Subcutaneous adipose tissue (tissue), 4 donors: Measurements from ENCODE around the gene SLC35C1. TPM values are rescaled to one million over a fixed set of nuclear protein-coding genes. Genes with fewer than 3 reads are reported as not detected.

Experiments used
- total RNA-seq, 4 donors: library from RNA; depleted of rRNA; stranded (reverse); fragments of >200 nt; gene quantifications; one replicate each; pipeline ENCODE4 v1.1.0, GENCODE V29; 2016
- TF ChIP-seq, protein P1 (sequence below): fragments of 450-650 bp; IDR thresholded peaks from one replicate; pipeline ENCODE4 v1.5.1; 2016; ENCODE audit warnings: low read depth, mild to moderate bottlenecking, control low read depth, antibody characterized with exemption, moderate library complexity

SLC35C1 gene
- total RNA-seq, 4 donors from 2014 or later = 49.5 to 96.7 (median 66.2) TPM

DNA sequence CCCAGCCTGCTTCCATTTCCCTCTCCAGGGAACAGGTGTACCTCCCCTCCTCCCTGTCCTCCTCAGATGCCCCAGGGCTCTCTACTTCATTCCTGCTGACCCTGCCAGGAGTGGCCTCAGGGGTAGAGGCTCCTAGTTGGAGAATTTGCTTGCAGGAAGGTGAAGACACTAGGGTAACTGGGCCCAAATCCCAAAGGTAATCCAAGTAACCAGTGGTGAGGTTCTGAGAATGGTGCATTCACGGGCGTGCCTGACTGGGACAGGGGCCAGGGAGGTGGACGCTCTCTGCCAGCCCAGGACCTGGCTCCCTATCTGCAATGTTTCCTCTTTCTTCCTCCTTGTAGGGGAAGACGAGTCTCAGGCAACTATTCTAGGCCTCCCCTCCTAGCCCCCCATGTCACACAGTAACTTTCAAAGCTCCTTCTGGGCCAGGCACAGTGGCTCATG lies 2.9 kb downstream of the SLC35C1 start:
- TF ChIP-seq, protein P1, sequence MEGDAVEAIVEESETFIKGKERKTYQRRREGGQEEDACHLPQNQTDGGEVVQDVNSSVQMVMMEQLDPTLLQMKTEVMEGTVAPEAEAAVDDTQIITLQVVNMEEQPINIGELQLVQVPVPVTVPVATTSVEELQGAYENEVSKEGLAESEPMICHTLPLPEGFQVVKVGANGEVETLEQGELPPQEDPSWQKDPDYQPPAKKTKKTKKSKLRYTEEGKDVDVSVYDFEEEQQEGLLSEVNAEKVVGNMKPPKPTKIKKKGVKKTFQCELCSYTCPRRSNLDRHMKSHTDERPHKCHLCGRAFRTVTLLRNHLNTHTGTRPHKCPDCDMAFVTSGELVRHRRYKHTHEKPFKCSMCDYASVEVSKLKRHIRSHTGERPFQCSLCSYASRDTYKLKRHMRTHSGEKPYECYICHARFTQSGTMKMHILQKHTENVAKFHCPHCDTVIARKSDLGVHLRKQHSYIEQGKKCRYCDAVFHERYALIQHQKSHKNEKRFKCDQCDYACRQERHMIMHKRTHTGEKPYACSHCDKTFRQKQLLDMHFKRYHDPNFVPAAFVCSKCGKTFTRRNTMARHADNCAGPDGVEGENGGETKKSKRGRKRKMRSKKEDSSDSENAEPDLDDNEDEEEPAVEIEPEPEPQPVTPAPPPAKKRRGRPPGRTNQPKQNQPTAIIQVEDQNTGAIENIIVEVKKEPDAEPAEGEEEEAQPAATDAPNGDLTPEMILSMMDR = no peak

DNA sequence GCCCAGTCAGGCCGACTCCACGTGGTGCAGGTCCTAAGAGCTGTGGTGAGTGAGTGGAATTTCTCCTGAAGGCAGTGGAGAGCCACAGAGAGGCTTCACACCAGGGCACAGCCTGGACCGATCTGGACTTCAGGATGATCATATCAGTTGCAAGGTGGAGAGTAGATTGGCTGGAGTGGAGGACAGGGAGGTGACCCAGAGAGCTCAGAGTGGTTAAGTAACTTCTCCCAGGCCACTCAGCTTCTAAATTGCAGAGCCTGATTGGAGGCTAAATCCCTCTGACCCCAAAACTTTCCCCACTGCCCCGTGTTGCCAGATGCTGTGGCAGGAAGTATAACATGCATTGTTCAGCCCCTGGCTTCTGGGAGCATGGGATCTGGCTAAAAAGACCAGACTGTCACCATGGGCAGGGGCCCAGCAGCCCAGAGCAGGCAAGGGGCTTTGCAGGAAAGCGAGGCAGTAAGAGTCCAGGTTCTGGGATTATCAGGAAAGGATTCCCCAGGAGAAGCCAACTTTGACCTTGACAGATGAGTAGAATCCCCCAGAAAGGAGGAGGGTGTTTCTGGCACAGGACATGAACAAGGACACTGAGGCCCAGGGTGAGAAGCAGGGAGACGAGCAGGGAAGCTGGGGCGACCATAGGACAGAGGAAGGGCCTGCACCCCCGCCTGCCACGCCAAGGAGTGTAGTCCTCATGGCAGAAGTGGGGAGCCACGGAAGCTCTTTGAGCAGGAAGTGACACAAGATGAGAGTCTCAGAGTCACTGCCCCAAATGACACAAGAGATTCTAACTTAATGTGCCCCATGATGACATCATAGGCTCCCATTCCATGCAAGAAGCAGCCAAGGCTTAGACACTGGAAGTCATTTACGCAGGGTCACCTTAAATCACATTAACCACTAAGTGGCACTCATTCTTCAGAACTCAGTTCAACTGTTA lies 4.8 kb downstream of the SLC35C1 start:
- TF ChIP-seq, protein P1 = no peak

DNA sequence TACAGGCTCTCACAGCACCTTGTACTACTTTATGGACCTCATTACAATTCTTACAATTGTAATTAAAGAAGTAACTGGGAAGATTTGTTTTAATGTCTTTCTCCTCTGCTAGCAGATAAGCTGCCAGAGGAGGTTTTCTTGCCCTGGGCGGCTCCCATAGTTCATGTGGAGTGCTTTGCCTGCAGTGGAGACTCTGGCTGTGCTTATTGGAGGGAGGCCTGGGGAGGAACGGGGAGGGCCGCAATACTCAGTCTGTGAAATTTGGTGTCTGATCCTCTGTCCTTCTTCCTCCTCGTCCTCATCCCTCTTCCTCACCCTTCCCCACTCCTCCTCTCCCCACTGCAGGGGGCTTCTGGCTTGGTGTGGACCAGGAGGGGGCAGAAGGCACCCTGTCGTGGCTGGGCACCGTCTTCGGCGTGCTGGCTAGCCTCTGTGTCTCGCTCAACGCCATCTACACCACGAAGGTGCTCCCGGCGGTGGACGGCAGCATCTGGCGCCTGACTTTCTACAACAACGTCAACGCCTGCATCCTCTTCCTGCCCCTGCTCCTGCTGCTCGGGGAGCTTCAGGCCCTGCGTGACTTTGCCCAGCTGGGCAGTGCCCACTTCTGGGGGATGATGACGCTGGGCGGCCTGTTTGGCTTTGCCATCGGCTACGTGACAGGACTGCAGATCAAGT lies 5.6 kb downstream of the SLC35C1 start:
- TF ChIP-seq, protein P1 = no peak

DNA sequence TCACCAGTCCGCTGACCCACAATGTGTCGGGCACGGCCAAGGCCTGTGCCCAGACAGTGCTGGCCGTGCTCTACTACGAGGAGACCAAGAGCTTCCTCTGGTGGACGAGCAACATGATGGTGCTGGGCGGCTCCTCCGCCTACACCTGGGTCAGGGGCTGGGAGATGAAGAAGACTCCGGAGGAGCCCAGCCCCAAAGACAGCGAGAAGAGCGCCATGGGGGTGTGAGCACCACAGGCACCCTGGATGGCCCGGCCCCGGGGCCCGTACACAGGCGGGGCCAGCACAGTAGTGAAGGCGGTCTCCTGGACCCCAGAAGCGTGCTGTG lies 6.1 kb downstream of the SLC35C1 start:
- TF ChIP-seq, protein P1 = no peak

DNA sequence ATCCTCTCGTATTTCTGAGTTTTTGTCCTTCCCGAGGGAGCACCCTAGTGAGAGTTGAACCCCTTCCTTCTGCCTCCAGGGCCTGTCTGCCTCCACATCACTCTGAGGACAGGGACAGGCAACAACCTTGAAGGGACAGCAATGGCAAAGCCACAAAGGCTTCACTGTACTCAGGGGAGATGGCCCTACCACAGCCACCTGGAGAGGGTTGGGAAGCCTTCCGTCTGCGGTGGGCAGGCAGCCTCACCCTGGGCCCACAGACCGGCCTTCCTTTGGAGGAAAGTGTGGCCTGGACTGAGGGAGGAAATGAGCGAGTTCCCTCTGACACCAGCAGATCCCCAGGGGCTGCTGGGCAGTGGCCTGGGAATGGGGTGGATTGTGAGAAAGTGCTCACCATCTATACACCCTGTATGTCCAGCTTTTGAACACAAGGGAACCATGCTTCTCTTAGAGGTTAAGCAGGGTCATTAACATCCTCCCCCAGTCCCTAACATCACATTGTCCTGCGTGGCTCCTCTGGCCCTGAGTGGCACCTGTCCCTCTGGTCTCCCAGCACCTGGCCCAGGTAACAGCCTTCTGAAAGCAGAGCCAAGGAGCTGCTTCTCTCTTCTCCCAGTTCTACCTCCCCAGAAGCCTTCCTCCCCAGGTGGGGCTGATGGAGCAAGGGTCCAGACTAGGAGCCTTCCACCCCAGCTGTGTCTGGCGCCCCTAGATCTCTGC lies 6.8 kb downstream of the SLC35C1 start:
- TF ChIP-seq, protein P1 = no peak

DNA sequence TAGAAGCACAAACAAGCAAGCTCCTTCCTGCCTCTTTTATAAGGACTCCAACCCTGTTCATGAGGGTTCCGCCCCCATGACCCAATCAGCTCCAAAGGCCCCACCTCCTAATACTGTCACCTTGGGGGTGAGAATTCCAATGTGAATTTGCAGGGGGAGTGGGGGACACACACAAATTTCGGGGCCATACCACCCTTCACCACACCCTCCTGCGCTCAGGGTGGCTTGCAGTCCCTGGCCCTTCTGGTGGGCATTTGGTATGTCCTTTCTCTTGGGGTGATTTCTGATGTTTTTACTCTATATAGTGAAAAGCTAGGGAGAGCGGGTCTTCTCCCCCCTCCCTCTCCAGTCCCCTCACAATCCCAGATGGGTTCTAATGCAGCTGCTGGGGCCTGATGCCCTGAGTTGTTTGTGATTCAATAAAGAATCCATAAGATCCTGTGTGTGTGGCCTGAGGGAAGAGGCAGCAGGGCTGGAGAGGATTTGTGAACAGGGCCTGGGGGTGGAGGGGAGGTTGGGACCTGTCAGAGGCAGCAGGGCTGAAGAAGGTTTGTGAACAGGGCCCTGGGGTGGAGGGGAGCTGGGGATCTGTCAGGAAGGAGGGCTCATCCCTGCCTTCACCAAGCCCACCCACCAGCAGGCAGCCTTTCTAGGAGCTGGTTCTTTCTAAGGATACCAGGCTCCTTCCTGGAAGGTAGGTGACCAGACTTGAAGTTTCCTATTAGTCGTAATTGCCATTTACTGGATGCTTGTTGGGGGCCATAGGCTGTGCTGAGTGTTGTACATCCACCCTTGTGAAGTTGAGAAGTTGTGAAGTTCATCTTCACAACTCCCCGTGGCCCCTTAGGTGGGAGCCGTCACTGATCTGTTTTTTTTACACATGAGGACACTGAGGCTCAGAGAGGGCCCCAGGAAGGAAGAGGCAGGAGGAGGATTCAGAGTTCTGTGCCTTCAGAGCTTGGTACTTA lies 7.9 kb downstream of the SLC35C1 start:
- TF ChIP-seq, protein P1 = no peak
